ENCODE measurements around the gene GTF2E1. TPM values are rescaled to one million over a fixed set of nuclear protein-coding genes. Genes with fewer than 3 reads are reported as not detected.

The GTF2E1 gene
- total RNA-seq, 1 experiment from 2014 or later: 21.5 TPM

DNA sequence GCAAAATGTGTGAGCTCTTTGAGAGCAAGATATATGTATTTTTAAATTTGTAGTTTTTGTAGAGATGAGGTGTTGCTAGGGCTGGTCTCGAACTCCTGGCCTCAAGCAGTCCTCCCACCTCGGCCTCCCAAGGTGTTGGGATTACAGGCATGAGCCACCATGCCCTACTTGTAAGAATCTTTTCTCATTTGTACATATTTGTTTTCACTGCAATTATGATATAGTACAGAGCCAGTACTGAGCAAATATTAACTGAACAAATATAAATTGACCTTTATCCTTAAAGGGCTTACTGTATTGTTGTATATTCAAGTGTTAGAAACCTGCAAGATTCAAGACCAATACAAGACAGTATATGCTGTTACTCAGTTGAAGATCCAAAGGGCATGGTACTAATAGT is 53.4 kb downstream of the GTF2E1 start:
- CTCF ChIA-PET: interaction anchor here (1.0 to 4.7 kb wide), 2 partner anchors 16 to 235 kb away, joined by 5 to 49 read pairs; no protein-coding TSS in a partner anchor
- H4K20me1 ChIP-seq (ENCODE audit: insufficient read depth): no peaks in the 10 kb centered on the region
- no TSS peak for BruUV-seq (replicated peaks)
- POLR2A ChIA-PET: no interaction called here
- RAD21 ChIA-PET (ENCODE audit: low non-redundant PET in 1 of 2, low total read pairs in 2 of 2, uncharacterized antibody in 2 of 2, unreplicated experiment in 2 of 2): no interaction called here
- H3K79me2 ChIP-seq (ENCODE audit: insufficient read depth, low read length): no peaks in the 10 kb centered on the region
- H3K4me1 ChIP-seq (ENCODE audit: control insufficient read depth in 1 of 2, insufficient read depth in 2 of 2, low read length in 2 of 2): peaks cover 0 to 27% of the 10 kb centered on the region in 2 experiments; a peak in 2 of 4 replicates
- DNase-seq (ENCODE audit: low read depth, low spot score): no peak
- no peak overlapping the region for H2AFZ ChIP-seq (ENCODE audit: low read depth, low read length, poor library complexity, severe bottlenecking)
- no peaks in the 10 kb centered on the region for H3K27me3 ChIP-seq (ENCODE audit: insufficient read depth, low read length)
- H3K36me3 ChIP-seq (ENCODE audit: control insufficient read depth in 1 of 2, insufficient read depth in 2 of 2, low read length in 2 of 2): no peaks in the 10 kb centered on the region
- H3K9ac ChIP-seq (ENCODE audit: low read length): no peak overlapping the region
- H3K9me2 ChIP-seq (ENCODE audit: insufficient read depth): no peaks in the 10 kb centered on the region
- H3K27ac ChIP-seq (ENCODE audit: low read depth, low read length): no peak overlapping the region
- no peaks in the 10 kb centered on the region for H3K9me3 ChIP-seq (ENCODE audit: control insufficient read depth in 1 of 2, insufficient read depth in 1 of 2, low read depth in 1 of 2, low read length in 2 of 2)
- H3K4me2 ChIP-seq (ENCODE audit: low read length): no peak overlapping the region
- no peak for TF ChIP-seq POLR2AphosphoS5 (IDR thresholded peaks at IDR 0.05; ENCODE audit: low read depth, low read length)
- intact Hi-C loops (cut with micrococcal nuclease): loop anchor here (1.0 to 2.0 kb wide), 4 partner anchors 173 to 377 kb away; no protein-coding TSS in a partner anchor
- no peak for ATAC-seq
- H3K4me3 ChIP-seq (replicated peaks in 1 of 2; ENCODE audit: low read depth in 1 of 2, low read length in 2 of 2): no peak overlapping the region

DNA sequence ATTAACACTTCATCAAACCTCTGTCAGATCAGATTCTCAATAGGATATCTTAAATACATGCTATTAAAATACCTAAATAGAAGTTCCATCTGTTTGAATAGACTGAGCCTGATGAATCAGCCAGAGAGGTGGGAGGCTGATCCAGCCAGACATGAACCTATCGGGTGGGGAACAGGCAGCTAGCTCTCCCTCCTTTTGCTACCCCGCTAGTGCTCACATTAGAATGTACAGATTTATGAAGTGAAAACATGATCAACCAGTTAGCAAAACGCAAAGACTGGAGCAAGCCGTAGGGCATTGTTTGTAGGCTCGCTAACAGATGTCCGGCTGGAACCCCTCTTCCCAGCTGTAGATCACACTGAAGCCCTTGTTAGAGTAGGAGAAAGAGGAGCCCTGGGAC is 54.4 kb downstream of the GTF2E1 start:
- no peaks in the 10 kb centered on the region for H3K27me3 ChIP-seq (ENCODE audit: insufficient read depth, low read length)
- no TSS peak for BruUV-seq (replicated peaks)
- no peak overlapping the region for H3K27ac ChIP-seq (ENCODE audit: low read depth, low read length)
- no peak overlapping the region for H3K9ac ChIP-seq (ENCODE audit: low read length)
- no peak for TF ChIP-seq TCF7L2 (IDR thresholded peaks at IDR 0.05; ENCODE audit: borderline replicate concordance, extremely low read depth, insufficient read depth, insufficient read length)
- TF ChIP-seq, protein P1, sequence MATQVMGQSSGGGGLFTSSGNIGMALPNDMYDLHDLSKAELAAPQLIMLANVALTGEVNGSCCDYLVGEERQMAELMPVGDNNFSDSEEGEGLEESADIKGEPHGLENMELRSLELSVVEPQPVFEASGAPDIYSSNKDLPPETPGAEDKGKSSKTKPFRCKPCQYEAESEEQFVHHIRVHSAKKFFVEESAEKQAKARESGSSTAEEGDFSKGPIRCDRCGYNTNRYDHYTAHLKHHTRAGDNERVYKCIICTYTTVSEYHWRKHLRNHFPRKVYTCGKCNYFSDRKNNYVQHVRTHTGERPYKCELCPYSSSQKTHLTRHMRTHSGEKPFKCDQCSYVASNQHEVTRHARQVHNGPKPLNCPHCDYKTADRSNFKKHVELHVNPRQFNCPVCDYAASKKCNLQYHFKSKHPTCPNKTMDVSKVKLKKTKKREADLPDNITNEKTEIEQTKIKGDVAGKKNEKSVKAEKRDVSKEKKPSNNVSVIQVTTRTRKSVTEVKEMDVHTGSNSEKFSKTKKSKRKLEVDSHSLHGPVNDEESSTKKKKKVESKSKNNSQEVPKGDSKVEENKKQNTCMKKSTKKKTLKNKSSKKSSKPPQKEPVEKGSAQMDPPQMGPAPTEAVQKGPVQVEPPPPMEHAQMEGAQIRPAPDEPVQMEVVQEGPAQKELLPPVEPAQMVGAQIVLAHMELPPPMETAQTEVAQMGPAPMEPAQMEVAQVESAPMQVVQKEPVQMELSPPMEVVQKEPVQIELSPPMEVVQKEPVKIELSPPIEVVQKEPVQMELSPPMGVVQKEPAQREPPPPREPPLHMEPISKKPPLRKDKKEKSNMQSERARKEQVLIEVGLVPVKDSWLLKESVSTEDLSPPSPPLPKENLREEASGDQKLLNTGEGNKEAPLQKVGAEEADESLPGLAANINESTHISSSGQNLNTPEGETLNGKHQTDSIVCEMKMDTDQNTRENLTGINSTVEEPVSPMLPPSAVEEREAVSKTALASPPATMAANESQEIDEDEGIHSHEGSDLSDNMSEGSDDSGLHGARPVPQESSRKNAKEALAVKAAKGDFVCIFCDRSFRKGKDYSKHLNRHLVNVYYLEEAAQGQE (IDR thresholded peaks at IDR 0.05; ENCODE audit: low read depth): no peak
- TF ChIP-seq EGR1 (IDR thresholded peaks at IDR 0.05; ENCODE audit: low read depth): no peak
- TF ChIP-seq, protein P2, sequence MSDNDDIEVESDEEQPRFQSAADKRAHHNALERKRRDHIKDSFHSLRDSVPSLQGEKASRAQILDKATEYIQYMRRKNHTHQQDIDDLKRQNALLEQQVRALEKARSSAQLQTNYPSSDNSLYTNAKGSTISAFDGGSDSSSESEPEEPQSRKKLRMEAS (IDR thresholded peaks at IDR 0.05): no peak
- TF ChIP-seq EZH2 (IDR thresholded peaks at IDR 0.05): no peak
- TF ChIP-seq RAD21 (IDR thresholded peaks at IDR 0.05; ENCODE audit: low read depth): no peak
- no peak for TF ChIP-seq SIN3A (IDR thresholded peaks at IDR 0.05; ENCODE audit: low read depth)
- TF ChIP-seq ELF1 (IDR thresholded peaks at IDR 0.05; ENCODE audit: borderline replicate concordance, low read depth): no peak
- TF ChIP-seq SRF (IDR thresholded peaks at IDR 0.05; ENCODE audit: low read depth): no peak
- TF ChIP-seq FOSL1 (IDR thresholded peaks at IDR 0.05; ENCODE audit: low read depth): no peak
- TF ChIP-seq EZH2phosphoT487 (IDR thresholded peaks at IDR 0.05; ENCODE audit: borderline replicate concordance): no peak
- TF ChIP-seq CEBPB (IDR thresholded peaks at IDR 0.05; ENCODE audit: low read depth): no peak
- no peak for TF ChIP-seq JUND (IDR thresholded peaks at IDR 0.05)
- TF ChIP-seq, protein P3, sequence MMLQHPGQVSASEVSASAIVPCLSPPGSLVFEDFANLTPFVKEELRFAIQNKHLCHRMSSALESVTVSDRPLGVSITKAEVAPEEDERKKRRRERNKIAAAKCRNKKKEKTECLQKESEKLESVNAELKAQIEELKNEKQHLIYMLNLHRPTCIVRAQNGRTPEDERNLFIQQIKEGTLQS (IDR thresholded peaks at IDR 0.05): no peak
- no peak overlapping the region for H3K4me3 ChIP-seq (replicated peaks in 1 of 2; ENCODE audit: low read depth in 1 of 2, low read length in 2 of 2)
- no peaks in the 10 kb centered on the region for H3K9me3 ChIP-seq (ENCODE audit: control insufficient read depth in 1 of 2, insufficient read depth in 1 of 2, low read depth in 1 of 2, low read length in 2 of 2)
- H3K9me2 ChIP-seq (ENCODE audit: insufficient read depth): no peaks in the 10 kb centered on the region
- no peak for ATAC-seq
- peaks cover 0 to 20% of the 10 kb centered on the region in 2 experiments; a peak in 2 of 4 replicates for H3K4me1 ChIP-seq (ENCODE audit: control insufficient read depth in 1 of 2, insufficient read depth in 2 of 2, low read length in 2 of 2)
- ChIA-PET CTCF (no interaction called here), RAD21 (ENCODE audit: low non-redundant PET in 1 of 2, low total read pairs in 2 of 2, uncharacterized antibody in 2 of 2, unreplicated experiment in 2 of 2) (no interaction called here), POLR2A (no interaction called here)
- intact Hi-C loops (cut with micrococcal nuclease): loop anchor here (2.0 kb wide), 1 partner anchor 230 kb away; no protein-coding TSS in a partner anchor
- no peaks in the 10 kb centered on the region for H3K36me3 ChIP-seq (ENCODE audit: control insufficient read depth in 1 of 2, insufficient read depth in 2 of 2, low read length in 2 of 2)
- no peaks in the 10 kb centered on the region for H4K20me1 ChIP-seq (ENCODE audit: insufficient read depth)
- no peaks in the 10 kb centered on the region for H3K79me2 ChIP-seq (ENCODE audit: insufficient read depth, low read length)
- no peak overlapping the region for H2AFZ ChIP-seq (ENCODE audit: low read depth, low read length, poor library complexity, severe bottlenecking)
- DNase-seq (ENCODE audit: low read depth, low spot score): no peak
- no peak overlapping the region for H3K4me2 ChIP-seq (ENCODE audit: low read length)
